Uterus (tissue), 2 donors: ENCODE results near the gene ODR4.

ENCODE experiments used
- CTCF ChIP-seq, 4 experiments: fragments of 200-600 bp in 2 of 4; fragments of 450-650 bp in 2 of 4; sonication (generic) in 2 of 4; IDR thresholded peaks; one replicate each; pipeline ENCODE4 v1.5.1; 2016 to 2019; ENCODE audit warnings: antibody characterized with exemption in 4 of 4, mild to moderate bottlenecking in 2 of 4, moderate library complexity in 1 of 4
- POLR2A ChIP-seq, 2 donors: fragments of 450-650 bp; IDR thresholded peaks; one replicate each; pipeline ENCODE4 v1.6.1; 2016; ENCODE audit warnings: antibody characterized with exemption in 2 of 2, mild to moderate bottlenecking in 1 of 2, moderate library complexity in 1 of 2

DNA sequence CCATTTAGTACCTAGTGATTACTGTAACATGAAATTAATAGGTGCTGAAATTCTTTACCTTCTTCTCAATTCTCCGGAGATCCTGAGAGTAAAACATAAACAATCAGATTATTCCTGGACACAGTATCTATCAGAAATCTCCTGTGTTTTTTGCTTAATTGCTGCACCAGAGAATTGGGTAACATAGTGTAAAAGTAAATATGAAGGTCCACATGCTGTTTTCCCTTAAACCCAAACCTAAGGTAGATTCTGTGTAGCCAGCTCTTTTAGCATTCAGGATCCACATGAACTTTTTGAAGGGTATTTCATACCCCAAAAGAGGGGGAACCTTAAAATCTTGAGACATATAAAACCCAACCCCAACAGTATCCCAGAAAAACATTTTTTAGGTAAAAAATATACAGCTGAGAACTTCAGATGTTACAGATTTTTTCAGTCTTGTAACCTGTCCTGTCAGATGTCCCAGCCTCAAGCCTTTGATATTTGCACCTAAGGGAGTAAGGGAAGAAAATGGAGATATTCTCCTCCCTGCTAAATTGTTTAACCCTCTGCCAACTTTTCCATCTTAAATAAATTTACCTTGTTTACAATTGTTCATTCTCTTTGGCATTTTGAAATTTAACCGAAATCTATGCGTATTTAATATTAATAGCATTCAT lies 11.2 kb downstream of the ODR4 start:
- no peak for TF ChIP-seq CTCF (IDR thresholded peaks at IDR 0.05)
- TF ChIP-seq POLR2A (IDR thresholded peaks at IDR 0.05), result no peak
